Measurements from ENCODE around the gene BLACAT1. TPM values are rescaled to one million over a fixed set of nuclear protein-coding genes. Genes with fewer than 3 reads are reported as not detected.

The BLACAT1 gene
- total and polyA plus RNA-seq, 9 of the 15 experiments (the other 6 are each of a cell fraction or from before 2014, with no cell fraction given) = 0.10 to 5.9 (median 0.73) TPM

DNA sequence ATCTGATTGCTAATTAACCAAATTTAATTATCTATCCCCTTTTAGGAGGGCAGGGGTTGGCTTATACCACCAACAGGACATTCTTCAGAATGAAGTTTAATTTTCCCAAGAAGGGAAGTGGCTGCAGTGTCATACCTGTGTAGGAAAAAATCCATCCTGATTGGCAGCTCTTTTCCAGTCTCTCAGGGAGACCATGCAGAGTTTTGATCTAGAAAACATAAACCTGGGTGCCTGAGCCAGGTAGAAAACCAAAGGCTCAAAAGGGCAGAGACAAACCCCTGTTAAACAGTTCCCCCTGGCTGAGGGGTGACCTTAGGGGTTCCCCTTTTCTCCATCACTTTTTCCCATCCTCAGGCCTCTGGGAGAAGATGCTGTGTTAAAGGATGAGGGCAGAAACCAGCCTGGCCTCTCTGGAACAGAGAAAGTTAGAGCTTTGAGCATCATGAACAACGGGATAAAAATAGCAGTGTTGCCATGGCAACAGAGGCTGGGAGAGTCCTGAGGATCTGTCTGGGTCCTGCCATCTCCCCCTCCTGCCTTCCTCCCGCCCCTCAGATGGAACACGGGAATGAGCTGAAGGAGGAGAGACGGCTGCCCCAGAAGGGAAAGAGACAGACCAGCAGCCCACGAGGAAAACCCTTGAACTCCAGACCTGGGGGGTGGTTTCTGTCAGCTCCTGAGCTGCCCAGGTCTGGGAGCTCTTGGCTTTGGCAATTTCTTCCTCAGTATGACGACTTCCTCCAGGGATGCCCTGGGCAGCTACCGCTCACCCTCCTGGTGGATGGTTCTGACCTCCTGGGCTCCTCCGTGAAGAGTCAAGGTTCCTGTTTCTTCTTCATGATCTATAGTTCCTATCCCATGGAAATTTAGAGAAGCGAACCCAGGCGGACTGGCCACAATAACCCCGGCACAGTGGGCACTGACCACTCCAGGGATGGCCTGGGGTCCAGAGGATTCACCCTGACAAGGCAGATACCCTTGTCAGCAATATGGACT is 20.0 kb downstream of the BLACAT1 start:
- in situ Hi-C loops (cut with MboI) = no loop called here
- DNase-seq (ENCODE audit: extremely low read depth in 1 of 4, low spot score in 3 of 4) = peak in 1 of 4 experiments; percentile 24
- no peak for ATAC-seq
- ChIA-PET POLR2A (interaction anchor here (0.6 kb wide), 1 partner anchor 39 kb away, joined by 3 read pairs; no protein-coding TSS in a partner anchor), CTCF (ENCODE audit: low intra/inter-chr PET ratio) (interaction anchor here (0.6 kb wide), 1 partner anchor 481 kb away, joined by 3 read pairs; no protein-coding TSS in a partner anchor)
- H2AFZ ChIP-seq (ENCODE audit: low read depth, low read length) = no peak overlapping the region
- H3K27me3 ChIP-seq (ENCODE audit: control insufficient read depth in 2 of 2, insufficient read depth in 2 of 2, low read length in 2 of 2) = peaks cover 11 to 48% of the 10 kb centered on the region in 2 experiments; a peak in 3 of 5 replicates
- no peaks in the 10 kb centered on the region for H3K9me1 ChIP-seq (ENCODE audit: control insufficient read depth, insufficient read depth, low read length)
- no peaks in the 10 kb centered on the region for H3K9me3 ChIP-seq (replicated peaks; ENCODE audit: control insufficient read depth, insufficient read depth, low read depth, low read length)
- FAIRE-seq = no peak
- no peak overlapping the region for H3K4me3 ChIP-seq
- H3K79me2 ChIP-seq (ENCODE audit: control insufficient read depth, insufficient read depth, low read length) = no peaks in the 10 kb centered on the region
- 0% methylated on average over 11 of the region's 11 CpGs for WGBS (ENCODE audit: insufficient coverage, low coverage, missing lambda C conversion rate)
- TF ChIP-seq ZNF79 (CRISPR knock-in tag; IDR thresholded peaks at IDR 0.05; ENCODE audit: low read depth) (no peak), CHD1 (IDR thresholded peaks at IDR 0.05; ENCODE audit: low read length) (no peak), RFX1 (IDR thresholded peaks at IDR 0.05) (peak; percentile 91), HLTF (IDR thresholded peaks at IDR 0.05) (no peak), NFXL1 (CRISPR knock-in tag; IDR thresholded peaks at IDR 0.05) (no peak)
- H4K20me1 ChIP-seq (replicated peaks; ENCODE audit: control insufficient read depth, insufficient read depth, low read length) = no peaks in the 10 kb centered on the region; the same call in 1 of the 2 replicates
- no TSS peak for BruUV-seq (replicated peaks)
- intact Hi-C loops (cut with micrococcal nuclease) = loop anchor here (10.0 kb wide), 1 partner anchor 81 kb away; the partner anchor contains the start of gene KLHDC8A
- peaks cover 5 to 6% of the 10 kb centered on the region in 2 experiments for H3K4me1 ChIP-seq (replicated peaks in 1 of 2; ENCODE audit: control insufficient read depth in 2 of 2, insufficient read depth in 2 of 2, low read length in 2 of 2)
- no peak overlapping the region for H3K4me2 ChIP-seq (ENCODE audit: insufficient read depth, low read length)
- no peak overlapping the region for H3K27ac ChIP-seq (ENCODE audit: extremely low read depth, low read depth, low read length)
- H3K9ac ChIP-seq (ENCODE audit: insufficient read depth in 1 of 2, low read depth in 2 of 2, low read length in 2 of 2) = no peak overlapping the region
- no peaks in the 10 kb centered on the region for H3K36me3 ChIP-seq (ENCODE audit: control insufficient read depth, insufficient read depth, low read length)
